Endothelial cell of umbilical vein (primary cell): ENCODE results near the gene HES1. TPM values are rescaled to one million over a fixed set of nuclear protein-coding genes. Genes with fewer than 3 reads are reported as not detected.

Experiments used
- BruUV-seq: library from RNA; stranded (reverse); fragments of 400-500 nt; replicated peaks from 2 replicates; lab custom pipeline; 2021; lab: Mats Ljungman, UMichigan
- CTCF ChIA-PET: fragments of 300-600, 350-600 bp; sonication (Branson Sonifier 250); formaldehyde crosslinking; loops from one replicate; lab custom pipeline; 2021; ENCODE audit warnings: antibody characterized with exemption, inconsistent platforms; lab: Charles Lee
- POLR2A ChIA-PET: fragments of 300-600, 350-600 bp; sonication (Branson Sonifier 250); formaldehyde crosslinking; loops from one replicate; lab custom pipeline; 2021; ENCODE audit warnings: antibody characterized with exemption, inconsistent platforms; lab: Charles Lee
- DNase-seq: peaks from one replicate; pipeline ENCODE4 v3.0.0-alpha.2; 2011; ENCODE audit warnings: low read depth, low spot score
- FAIRE-seq: peaks from 2 replicates; lab custom pipeline; 2011; peaks lifted over from hg19 to GRCh38; lab: Jason Lieb, UNC
- H2AFZ ChIP-seq: 2 replicates; pipeline ENCODE4 v1.6.0; 2012; ENCODE audit warnings: low read depth, low read length, control low read depth, inconsistent platforms
- H3K27ac ChIP-seq: 2 replicates; pipeline ENCODE4 v1.5.1; 2011; ENCODE audit warnings: low read depth, mild to moderate bottlenecking, control low read depth, low read length, moderate library complexity; ENCODE audit not compliant: insufficient read depth
- H3K27me3 ChIP-seq, 2 experiments: 2 replicates each; pipeline versions ENCODE4 v1.6.0 to v1.6.1; 2011; ENCODE audit warnings: low read length in 2 of 2, mixed read lengths in 1 of 2; ENCODE audit not compliant: control insufficient read depth in 2 of 2, insufficient read depth in 2 of 2
- H3K36me3 ChIP-seq, 2 experiments: 2 replicates in 1 of 2; 3 replicates in 1 of 2; pipeline ENCODE4 v1.5.1; 2011; ENCODE audit warnings: low read length in 2 of 2, mild to moderate bottlenecking in 1 of 2, moderate library complexity in 1 of 2; ENCODE audit not compliant: control insufficient read depth in 2 of 2, insufficient read depth in 2 of 2; ENCODE audit errors: extremely low read depth in 1 of 2
- H3K4me1 ChIP-seq: 3 replicates; pipeline ENCODE4 v1.5.1; 2011; ENCODE audit warnings: mild to moderate bottlenecking, low read length; ENCODE audit not compliant: control insufficient read depth, insufficient read depth; ENCODE audit errors: extremely low read depth
- H3K4me2 ChIP-seq: 2 replicates; pipeline ENCODE4 v1.6.1; 2011; ENCODE audit warnings: low read length, control low read depth, mixed read lengths; ENCODE audit not compliant: insufficient read depth
- H3K4me3 ChIP-seq, 3 experiments: fragments of 200-600 bp in 1 of 3; sonication (generic), shearing (Covaris generic) in 1 of 3; replicated peaks in 1 of 3; 2 replicates each; pipeline ENCODE4 v1.5.1; 2011 to 2016; ENCODE audit warnings: control low read depth in 3 of 3, low read length in 3 of 3, mild to moderate bottlenecking in 2 of 3, inconsistent platforms in 1 of 3, low read depth in 1 of 3, moderate library complexity in 1 of 3; ENCODE audit not compliant: insufficient read depth in 1 of 3
- H3K79me2 ChIP-seq: 2 replicates; pipeline ENCODE4 v1.6.0; 2012; ENCODE audit warnings: low read length, inconsistent platforms; ENCODE audit not compliant: control insufficient read depth, insufficient read depth
- H3K9ac ChIP-seq: replicated peaks from 2 replicates; pipeline ENCODE3; 2011; ENCODE audit warnings: low read length, control low read depth; ENCODE audit not compliant: insufficient read depth; ENCODE audit errors: extremely low read depth
- H3K9me1 ChIP-seq: replicated peaks from 3 replicates; pipeline ENCODE4 v1.6.0; 2011; ENCODE audit warnings: mild to moderate bottlenecking, low read length; ENCODE audit not compliant: control insufficient read depth, insufficient read depth; ENCODE audit errors: extremely low read depth
- H3K9me3 ChIP-seq: replicated peaks from 2 replicates; pipeline ENCODE4 v1.5.1; 2012; ENCODE audit warnings: low read length, inconsistent platforms; ENCODE audit not compliant: control insufficient read depth, insufficient read depth
- H4K20me1 ChIP-seq: replicated peaks from 2 replicates; pipeline ENCODE3; 2011; ENCODE audit warnings: mild to moderate bottlenecking, low read length; ENCODE audit not compliant: control insufficient read depth, insufficient read depth; ENCODE audit errors: extremely low read depth
- CTCF ChIP-seq, 2 donors: IDR thresholded peaks; 1 replicate in 1 of 2; 2 replicates in 1 of 2; pipeline ENCODE4 v1.5.1; 2011; ENCODE audit warnings: low read length in 2 of 2, mild to moderate bottlenecking in 2 of 2, moderate library complexity in 2 of 2, control low read depth in 1 of 2, inconsistent platforms in 1 of 2, low read depth in 1 of 2; ENCODE audit not compliant: insufficient read depth in 1 of 2; ENCODE audit errors: extremely low read depth in 1 of 2
- EZH2 ChIP-seq: IDR thresholded peaks from 2 replicates; pipeline ENCODE4 v1.6.1; 2012; ENCODE audit warnings: borderline replicate concordance, low read depth, mild to moderate bottlenecking, moderate library complexity, low read length, inconsistent platforms; ENCODE audit not compliant: severe bottlenecking
- FOS ChIP-seq: IDR thresholded peaks from 2 replicates; pipeline ENCODE4 v1.6.1; 2011; ENCODE audit warnings: mild to moderate bottlenecking, low read length, moderate library complexity, borderline replicate concordance; ENCODE audit not compliant: insufficient read depth
- GATA2 ChIP-seq: IDR thresholded peaks from 2 replicates; pipeline ENCODE4 v1.7.0; 2011; ENCODE audit warnings: low read depth, mild to moderate bottlenecking, moderate library complexity, mixed read lengths, low read length; ENCODE audit not compliant: insufficient read length, insufficient read depth
- JUN ChIP-seq: IDR thresholded peaks from 2 replicates; pipeline ENCODE4 v1.6.1; 2011; ENCODE audit warnings: borderline replicate concordance, low read depth; ENCODE audit not compliant: insufficient read length, insufficient read depth
- MAX ChIP-seq: IDR thresholded peaks from 2 replicates; pipeline ENCODE4 v1.6.1; 2011; ENCODE audit not compliant: insufficient read depth, insufficient read length
- MYC ChIP-seq: IDR thresholded peaks from one replicate; pipeline ENCODE4 v1.6.1; 2011; ENCODE audit warnings: mild to moderate bottlenecking, low read depth, low read length
- POLR2A ChIP-seq: IDR thresholded peaks from 2 replicates; pipeline ENCODE4 v1.6.1; 2012; ENCODE audit warnings: low read depth, mild to moderate bottlenecking, control low read depth, low read length
- POLR2AphosphoS5 ChIP-seq: IDR thresholded peaks from 2 replicates; pipeline ENCODE4 v1.6.1; 2012; ENCODE audit warnings: low read depth, mild to moderate bottlenecking, control low read depth, low read length, moderate library complexity; ENCODE audit not compliant: insufficient read depth
- dilution Hi-C: fragments of 300-500 bp; cut with MboI; formaldehyde crosslinking; loops from one replicate; pipeline ENCODE4 v1.15.0; 2019; ENCODE audit warnings: low sequenced_read_pairs; ENCODE audit not compliant: extremely low pct_ligation_motif_present
- intact Hi-C: fragments of 100-400 bp; cut with micrococcal nuclease; formaldehyde crosslinking; loops from one replicate; pipeline ENCODE4 v1.10.0; 2022
- polyA plus RNA-seq, 4 experiments: library from polyadenylated mRNA; depleted of rRNA in 3 of 4; stranded (reverse) in 3 of 4; unstranded in 1 of 4; fragments of >200 nt; gene quantifications; 2 replicates each; pipeline versions ENCODE4 v1.2.1 to v1.2.3, GENCODE V29; 2011 to 2012; ENCODE audit warnings: missing spikeins in 1 of 4
- total RNA-seq: library from RNA; stranded (reverse); gene quantifications from 2 replicates; pipeline ENCODE4 v1.2.3, GENCODE V29; 2021

Gene HES1
- total and polyA plus RNA-seq, 2 donors (not counting 3 experiments of a cell fraction or from before 2014, with no cell fraction given) = 42.0 to 210 TPM

GRCh38 chr3:194130807-194131589, 5.0 kb upstream of the HES1 start:
- Histone ChIP-seq H3K4me1 (peaks cover 10% of the 10 kb centered on the region), H4K20me1 (no peaks in the 10 kb centered on the region), H3K9ac (no peak overlapping the region), H3K79me2 (no peaks in the 10 kb centered on the region), H3K4me2 (no peak overlapping the region), H3K4me3 (no peak overlapping the region), H3K27me3 (no peaks in the 10 kb centered on the region), H3K9me3 (no peaks in the 10 kb centered on the region), H3K36me3 (no peaks in the 10 kb centered on the region), H2AFZ (no peak overlapping the region), H3K9me1 (no peaks in the 10 kb centered on the region), H3K27ac (no peak overlapping the region)
- intact Hi-C loops = no loop called here
- dilution Hi-C loops = no loop called here
- CTCF ChIA-PET = interaction anchor here (0.9 to 2.5 kb wide), 6 partner anchors 21 to 350 kb away, joined by 3 to 9 read pairs (median 5); no protein-coding TSS in a partner anchor
- DNase-seq (no peak), FAIRE-seq (no peak)
- POLR2A ChIA-PET = interaction anchor here (1.1 kb wide), 1 partner anchor 140 kb away, joined by 3 read pairs; no protein-coding TSS in a partner anchor
- TF ChIP-seq POLR2AphosphoS5 (no peak), CTCF (IDR thresholded peaks at IDR 0.05; ENCODE audit: extremely low read depth in 1 of 2, insufficient read depth in 1 of 2, low read depth in 1 of 2, low read length in 2 of 2) (no peak), POLR2A (no peak), EZH2 (no peak), JUN (no peak), FOS (no peak), GATA2 (no peak), MAX (no peak), MYC (no peak)
- BruUV-seq = no TSS peak
